Choroid plexus epithelial cell (primary cell): ENCODE data around the gene VIPR2.

Experiments used
- DNase-seq: peaks from one replicate; pipeline ENCODE4 v3.0.0-alpha.2; 2010; ENCODE audit warnings: low read depth
- H3K4me3 ChIP-seq: 2 replicates; pipeline ENCODE4 v1.5.1; 2011; ENCODE audit warnings: low read depth, mild to moderate bottlenecking, control low read depth, low read length, moderate library complexity
- TF ChIP-seq, protein P1 (sequence below): conservative IDR thresholded peaks from 2 replicates; pipeline ENCODE4 v1.5.1; 2011; ENCODE audit warnings: low read depth, mild to moderate bottlenecking, control low read depth, inconsistent platforms, low read length, moderate library complexity

Gene VIPR2

DNA sequence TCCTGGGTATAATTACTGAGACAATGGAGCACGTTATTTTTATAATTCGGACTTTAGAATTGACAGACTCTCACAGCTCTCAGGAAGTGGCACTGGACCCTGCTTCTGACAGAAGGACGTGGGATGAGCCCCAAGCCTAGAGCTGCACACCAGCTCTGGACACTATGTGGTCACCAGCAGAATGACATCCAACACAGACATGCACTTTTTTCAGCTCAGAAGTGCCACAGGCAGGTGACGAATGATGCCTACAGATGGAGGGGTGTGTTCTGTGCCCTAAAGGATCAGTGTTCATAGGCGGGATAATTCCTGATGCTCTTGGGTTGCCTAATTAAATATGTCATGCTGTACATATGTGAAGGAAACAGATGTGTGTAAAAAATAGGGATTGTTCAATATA is 87.9 kb downstream of the VIPR2 start:
- no peak for DNase-seq
- TF ChIP-seq, protein P1, sequence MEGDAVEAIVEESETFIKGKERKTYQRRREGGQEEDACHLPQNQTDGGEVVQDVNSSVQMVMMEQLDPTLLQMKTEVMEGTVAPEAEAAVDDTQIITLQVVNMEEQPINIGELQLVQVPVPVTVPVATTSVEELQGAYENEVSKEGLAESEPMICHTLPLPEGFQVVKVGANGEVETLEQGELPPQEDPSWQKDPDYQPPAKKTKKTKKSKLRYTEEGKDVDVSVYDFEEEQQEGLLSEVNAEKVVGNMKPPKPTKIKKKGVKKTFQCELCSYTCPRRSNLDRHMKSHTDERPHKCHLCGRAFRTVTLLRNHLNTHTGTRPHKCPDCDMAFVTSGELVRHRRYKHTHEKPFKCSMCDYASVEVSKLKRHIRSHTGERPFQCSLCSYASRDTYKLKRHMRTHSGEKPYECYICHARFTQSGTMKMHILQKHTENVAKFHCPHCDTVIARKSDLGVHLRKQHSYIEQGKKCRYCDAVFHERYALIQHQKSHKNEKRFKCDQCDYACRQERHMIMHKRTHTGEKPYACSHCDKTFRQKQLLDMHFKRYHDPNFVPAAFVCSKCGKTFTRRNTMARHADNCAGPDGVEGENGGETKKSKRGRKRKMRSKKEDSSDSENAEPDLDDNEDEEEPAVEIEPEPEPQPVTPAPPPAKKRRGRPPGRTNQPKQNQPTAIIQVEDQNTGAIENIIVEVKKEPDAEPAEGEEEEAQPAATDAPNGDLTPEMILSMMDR, result no peak
- no peak overlapping the region for H3K4me3 ChIP-seq

DNA sequence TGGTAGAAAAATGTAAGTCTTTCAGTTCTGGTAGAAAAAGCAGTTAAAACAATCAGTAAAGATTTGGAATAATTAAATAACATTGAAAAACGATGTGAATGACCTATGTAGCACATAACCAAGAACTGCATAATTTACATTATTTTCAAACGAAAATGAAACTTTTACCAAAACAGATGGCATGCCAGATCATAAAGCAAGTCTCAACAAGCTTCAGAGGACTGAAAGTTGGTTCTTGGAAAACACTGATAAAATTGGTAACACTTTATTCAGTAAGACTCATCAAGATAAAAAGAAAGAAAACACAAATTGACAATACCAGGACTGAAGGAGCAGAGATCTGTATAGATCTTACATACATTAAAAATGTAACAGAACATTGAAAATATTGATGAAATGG is 92.8 kb downstream of the VIPR2 start:
- H3K4me3 ChIP-seq, result no peak overlapping the region
- TF ChIP-seq, protein P1, result no peak
- no peak for DNase-seq

DNA sequence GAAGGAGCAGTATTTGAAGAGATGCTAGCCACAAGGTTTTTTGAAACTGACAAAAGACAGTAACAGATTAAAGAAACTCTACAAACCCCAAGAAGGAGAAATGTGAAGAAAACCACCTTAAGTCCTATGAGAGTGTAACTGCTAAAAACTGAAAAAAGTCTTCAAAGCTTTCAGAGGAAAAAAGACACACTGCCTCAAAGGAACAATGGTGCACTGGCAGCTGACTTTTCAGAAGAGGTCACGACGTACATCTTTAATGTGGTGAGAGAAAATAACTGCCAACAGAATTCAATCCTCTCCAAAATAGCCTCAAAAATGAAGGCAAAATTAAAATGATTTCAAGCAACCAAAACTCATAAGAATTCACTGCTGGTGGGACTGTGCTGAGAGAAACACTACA is 94.0 kb downstream of the VIPR2 start:
- no peak overlapping the region for H3K4me3 ChIP-seq
- TF ChIP-seq, protein P1, result no peak
- DNase-seq, result no peak

DNA sequence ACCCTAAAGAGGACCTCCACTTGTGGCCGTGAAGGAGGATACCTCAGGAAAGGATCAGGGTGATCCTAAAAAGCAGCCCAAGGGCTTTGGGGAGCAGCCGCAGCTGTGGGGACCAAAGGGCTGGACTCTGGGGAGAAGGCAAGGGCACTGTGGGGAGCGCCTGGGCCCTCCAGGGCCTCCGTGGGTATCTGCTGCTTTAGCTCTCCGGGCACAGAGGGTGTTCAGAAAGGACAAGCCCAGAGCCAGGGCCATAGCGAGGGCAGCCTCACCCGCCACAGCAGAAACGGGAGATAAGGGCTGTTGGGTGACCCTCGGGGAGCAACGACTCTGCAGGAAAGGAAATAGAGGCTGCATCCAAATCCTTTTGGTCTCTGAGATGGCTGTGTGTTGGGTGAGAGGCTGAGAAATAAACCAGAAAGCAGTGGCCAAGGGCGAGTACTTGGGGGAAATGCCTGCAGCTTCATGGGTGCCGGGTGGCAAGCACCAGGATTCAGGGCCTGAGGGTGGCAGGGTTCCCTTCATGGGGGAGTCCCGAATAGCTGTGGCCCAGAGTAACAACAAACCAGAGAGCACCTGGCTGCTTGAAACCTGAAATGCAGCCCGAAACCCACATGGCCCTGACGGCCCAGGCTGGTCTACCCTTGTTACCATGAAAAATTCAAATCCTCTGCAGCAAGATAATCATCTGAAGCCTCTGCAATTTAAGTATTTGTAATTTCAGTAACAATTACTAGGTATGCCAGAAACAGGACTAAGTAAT is 95.2 kb downstream of the VIPR2 start:
- DNase-seq, result no peak
- TF ChIP-seq, protein P1, result no peak
- no peak overlapping the region for H3K4me3 ChIP-seq

DNA sequence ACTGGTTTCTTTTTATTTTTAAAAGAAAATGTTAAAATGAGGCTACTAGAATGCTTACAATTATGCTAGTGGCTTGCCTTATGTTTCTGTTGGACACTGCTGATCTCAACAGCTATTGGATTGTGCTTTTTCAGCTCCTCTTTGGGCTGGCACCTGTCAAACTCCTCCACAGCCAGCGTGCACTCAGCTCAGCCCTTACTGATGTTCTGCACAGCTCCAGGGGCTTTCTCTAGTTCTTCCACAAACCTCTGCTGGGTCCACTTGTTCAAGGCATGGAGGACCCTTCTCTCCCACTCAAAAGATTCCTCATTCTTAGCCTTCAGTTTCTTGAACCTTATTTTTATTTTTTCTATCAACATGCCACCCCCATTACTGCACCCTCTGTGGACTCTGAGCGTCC is 96.0 kb downstream of the VIPR2 start:
- TF ChIP-seq, protein P1, result no peak
- H3K4me3 ChIP-seq, result no peak overlapping the region
- DNase-seq, result no peak

DNA sequence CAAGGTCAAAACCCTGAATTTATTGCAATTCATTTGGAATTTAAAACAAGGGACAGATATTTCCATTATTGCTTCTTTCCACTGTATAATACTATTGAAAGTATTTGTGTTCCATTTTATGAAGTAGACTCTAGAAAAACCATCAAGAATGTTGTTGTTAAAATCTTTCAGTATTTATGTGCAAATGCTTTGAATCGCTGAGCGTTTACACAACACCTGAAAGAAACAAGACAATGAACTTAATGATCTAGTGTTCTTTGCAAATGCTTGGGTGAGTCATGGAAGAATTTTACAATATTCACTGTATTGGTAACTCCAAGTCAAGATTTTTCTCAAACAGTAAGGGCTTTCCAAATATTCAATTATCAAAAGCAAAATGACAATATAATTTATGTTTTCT is 97.1 kb downstream of the VIPR2 start:
- H3K4me3 ChIP-seq, result no peak overlapping the region
- TF ChIP-seq, protein P1, result no peak
- DNase-seq, result no peak

DNA sequence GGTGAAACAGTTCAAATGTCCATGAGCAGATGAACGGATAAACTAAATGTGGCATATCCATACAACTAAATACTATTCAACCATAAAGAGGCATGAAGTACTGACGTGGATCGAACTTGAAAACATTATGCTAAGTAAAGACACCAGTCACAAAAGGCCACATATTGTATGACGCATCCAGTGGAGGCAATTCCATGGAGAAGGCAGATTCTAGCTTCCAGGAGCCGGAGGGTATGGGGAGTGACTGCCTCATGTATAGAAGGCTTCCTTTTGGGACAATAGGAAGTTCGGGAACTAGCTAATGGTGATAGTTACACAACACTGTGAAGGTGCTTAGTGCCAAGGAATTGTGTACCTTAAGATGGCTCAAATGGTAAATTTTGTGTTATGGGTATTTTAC is 98.4 kb downstream of the VIPR2 start:
- TF ChIP-seq, protein P1, result no peak
- DNase-seq, result no peak
- H3K4me3 ChIP-seq, result no peak overlapping the region
